ENCODE measurements around the gene SKI.
"Not testable (repeated sequence)": the region's sequence is repeated elsewhere in the genome, so short reads cannot be mapped to it uniquely, and the experiment has no call there.

Gene SKI

GRCh38 chr1:2257245-2257627 lies 29.1 kb downstream of the SKI start:
- FAIRE-seq: no peak
- no peak for DNase-seq (ENCODE audit: insufficient read length, low spot score)

GRCh38 chr1:2258122-2258681 lies 30.1 kb downstream of the SKI start:
- no peak for FAIRE-seq

GRCh38 chr1:2258996-2259395 lies 30.9 kb downstream of the SKI start:
- no peak for DNase-seq (ENCODE audit: insufficient read length, low spot score)
- no peak for FAIRE-seq

More at GRCh38 chr1:2258122-2258681, 30.1 kb downstream of the SKI start:
- no peak for DNase-seq (ENCODE audit: insufficient read length, low spot score)

- DNase-seq (ENCODE audit: insufficient read length, low spot score) (no peak), FAIRE-seq (no peak)
Measured at GRCh38 chr1:2259668-2260402, 31.7 kb downstream of the SKI start.

- not testable (repeated sequence) for FAIRE-seq; DNase-seq (ENCODE audit: insufficient read length, low spot score)
Measured at GRCh38 chr1:2260470-2260869, 32.4 kb downstream of the SKI start.

- no peak for DNase-seq (ENCODE audit: insufficient read length, low spot score)
- no peak for FAIRE-seq
Measured at GRCh38 chr1:2260917-2261316, 32.8 kb downstream of the SKI start.

- FAIRE-seq; DNase-seq (ENCODE audit: insufficient read length, low spot score): not testable (repeated sequence)
Measured at GRCh38 chr1:2261476-2262395, 33.6 kb downstream of the SKI start.

- DNase-seq (ENCODE audit: insufficient read length, low spot score) (no peak), FAIRE-seq (no peak)
Measured at GRCh38 chr1:2266301-2266975, 38.3 kb downstream of the SKI start.

GRCh38 chr1:2267051-2267830 lies 39.1 kb downstream of the SKI start:
- FAIRE-seq (no peak), DNase-seq (ENCODE audit: insufficient read length, low spot score) (no peak)

GRCh38 chr1:2267862-2268261 lies 39.7 kb downstream of the SKI start:
- DNase-seq (ENCODE audit: insufficient read length, low spot score) (no peak), FAIRE-seq (no peak)

- FAIRE-seq (no peak), DNase-seq (ENCODE audit: insufficient read length, low spot score) (no peak)
Measured at GRCh38 chr1:2268285-2269056, 40.4 kb downstream of the SKI start.

- no peak for FAIRE-seq
- no peak for DNase-seq (ENCODE audit: insufficient read length, low spot score)
Measured at GRCh38 chr1:2269193-2269921, 41.2 kb downstream of the SKI start.

- FAIRE-seq (no peak), DNase-seq (ENCODE audit: insufficient read length, low spot score) (no peak)
Measured at GRCh38 chr1:2269922-2270259, 41.8 kb downstream of the SKI start.

- no peak for DNase-seq (ENCODE audit: insufficient read length, low spot score)
- no peak for FAIRE-seq
Measured at GRCh38 chr1:2270260-2271100, 42.4 kb downstream of the SKI start.

GRCh38 chr1:2271211-2271721 lies 43.1 kb downstream of the SKI start:
- FAIRE-seq (no peak), DNase-seq (ENCODE audit: insufficient read length, low spot score) (no peak)

- FAIRE-seq (no peak), DNase-seq (ENCODE audit: insufficient read length, low spot score) (no peak)
Measured at GRCh38 chr1:2271841-2272655, 43.9 kb downstream of the SKI start.
